Stimulated activated CD8-positive, alpha-beta memory T cell treated with anti-CD3 and anti-CD28 coated beads, Interleukin-15, amount 100 ng/mL, for 24 hours (primary cell): ENCODE data around the gene CYYR1.

Experiments
- DNase-seq: peaks from one replicate; pipeline ENCODE4 v3.0.0-alpha.2; 2020; ENCODE audit warnings: low read depth

Gene CYYR1

GRCh38 chr21:26572702-26573381 is at the start of gene CYYR1:
Gene CYYR1, minus strand, starts transcription at chr21:26573286. Its CDS starts 346 bp downstream, at chr21:26572940.
- no peak for DNase-seq

- no peak for DNase-seq
These were observed 44.1 kb upstream of the CYYR1 start for GRCh38 chr21:26617176-26617575.

DNA sequence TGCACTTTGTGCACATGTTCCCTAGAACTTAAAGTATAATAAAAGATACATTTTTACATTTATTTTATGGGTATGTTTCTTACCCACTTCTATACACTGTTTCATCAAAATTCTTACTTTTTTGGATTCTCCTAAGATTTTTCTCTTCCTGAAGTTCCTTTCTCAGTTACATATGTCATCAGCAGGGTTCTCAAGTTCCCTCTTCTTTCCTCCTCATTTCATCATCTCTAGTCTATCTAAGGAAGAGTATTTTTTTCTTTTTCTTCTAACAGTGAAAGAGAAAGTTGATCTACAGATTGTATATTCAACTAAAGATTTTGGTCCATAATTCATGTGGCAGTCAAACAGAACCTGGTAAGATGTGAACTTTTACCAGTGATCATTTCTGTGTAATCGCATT is 41.2 kb upstream of the CYYR1 start:
- no peak for DNase-seq

- DNase-seq, result no peak
These were observed 26.2 kb upstream of the CYYR1 start for GRCh38 chr21:26599261-26599660.

GRCh38 chr21:26597981-26598380 is 24.9 kb upstream of the CYYR1 start:
- DNase-seq, result no peak

- no peak for DNase-seq
These were observed 23.9 kb upstream of the CYYR1 start for GRCh38 chr21:26597031-26597430.

DNA sequence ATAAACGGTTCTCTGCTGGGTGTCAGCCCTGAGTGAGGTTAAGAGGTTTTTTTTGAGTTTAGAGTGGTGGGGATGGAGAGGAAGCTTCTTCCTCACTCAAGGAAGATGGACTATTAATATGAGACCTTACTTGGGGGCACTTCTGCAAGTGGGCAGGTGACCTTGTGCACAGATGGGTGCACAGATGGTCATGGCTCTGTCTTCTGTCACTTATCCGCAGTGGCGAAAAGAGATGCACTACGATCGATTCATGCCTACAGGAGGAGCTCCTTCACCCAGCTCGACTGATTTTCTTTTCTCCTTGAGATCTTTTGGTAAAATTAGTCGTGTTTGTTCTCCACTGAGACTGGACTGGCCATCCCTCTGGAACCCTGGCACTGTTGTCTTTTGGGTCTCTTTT is 22.9 kb upstream of the CYYR1 start:
- DNase-seq, result no peak

DNA sequence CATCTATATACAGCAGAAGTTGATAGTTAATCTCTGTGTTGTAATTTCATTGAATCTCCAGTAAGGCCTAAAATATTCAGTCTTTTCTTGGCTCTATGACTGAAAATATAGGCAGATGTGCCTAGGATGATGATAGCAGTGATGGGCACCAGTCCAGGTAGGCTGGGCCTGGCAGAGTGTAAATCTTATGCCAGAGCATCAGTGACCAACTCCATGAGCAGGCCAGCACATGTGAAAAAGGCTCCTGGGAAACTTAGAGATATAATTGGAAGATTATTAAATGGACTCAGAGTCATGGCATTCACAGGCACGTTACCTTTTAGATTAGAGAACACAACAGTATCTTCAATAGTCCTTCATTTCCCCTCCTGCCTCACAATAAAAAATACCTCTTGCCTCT is 20.7 kb upstream of the CYYR1 start:
- DNase-seq, result no peak

DNA sequence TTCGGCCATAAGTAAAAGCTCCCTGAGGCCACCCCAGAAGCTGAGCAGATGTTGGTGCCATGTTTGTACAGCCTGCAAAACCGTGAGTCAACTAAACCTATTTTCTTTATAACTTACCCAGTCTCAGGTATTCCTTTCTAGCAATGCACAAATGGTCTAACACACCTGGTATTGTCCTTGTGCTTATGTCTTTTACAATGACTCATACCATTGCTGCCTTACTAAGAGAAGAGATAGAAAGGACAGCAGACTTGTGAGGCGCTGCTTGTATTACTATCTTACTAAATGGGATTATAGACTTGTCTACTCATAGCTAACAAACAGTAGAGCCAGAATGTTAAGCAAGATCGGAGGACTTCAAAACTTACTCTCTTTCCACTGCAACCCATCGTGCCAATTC is 18.5 kb upstream of the CYYR1 start:
- no peak for DNase-seq

GRCh38 chr21:26588446-26588845 is 15.4 kb upstream of the CYYR1 start:
- DNase-seq, result no peak

DNA sequence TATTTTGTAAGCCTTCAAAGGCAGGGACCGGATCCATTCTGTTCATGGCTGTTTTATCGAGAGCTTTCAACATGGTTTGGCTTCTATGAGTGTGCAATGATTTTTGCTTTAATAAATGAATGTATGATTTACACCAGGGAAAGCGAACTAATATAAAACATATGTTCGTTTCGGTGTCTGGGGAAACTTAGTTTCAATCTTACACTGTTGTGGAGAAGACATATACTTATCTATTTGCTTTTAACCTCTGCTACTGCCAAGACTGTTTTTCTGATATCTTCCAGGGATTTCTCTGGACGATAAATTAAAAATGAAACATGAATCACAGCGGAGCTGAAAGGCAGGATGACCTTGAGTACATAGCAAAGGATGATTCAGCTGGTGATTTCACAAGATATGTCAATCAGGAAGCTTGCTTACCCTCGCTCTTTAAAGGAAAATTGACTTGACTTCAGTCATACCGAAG is 14.7 kb upstream of the CYYR1 start:
- DNase-seq, result no peak

GRCh38 chr21:26583769-26584168 is 10.7 kb upstream of the CYYR1 start:
- no peak for DNase-seq

- no peak for DNase-seq
These were observed 8.7 kb upstream of the CYYR1 start for GRCh38 chr21:26581818-26582217.

DNA sequence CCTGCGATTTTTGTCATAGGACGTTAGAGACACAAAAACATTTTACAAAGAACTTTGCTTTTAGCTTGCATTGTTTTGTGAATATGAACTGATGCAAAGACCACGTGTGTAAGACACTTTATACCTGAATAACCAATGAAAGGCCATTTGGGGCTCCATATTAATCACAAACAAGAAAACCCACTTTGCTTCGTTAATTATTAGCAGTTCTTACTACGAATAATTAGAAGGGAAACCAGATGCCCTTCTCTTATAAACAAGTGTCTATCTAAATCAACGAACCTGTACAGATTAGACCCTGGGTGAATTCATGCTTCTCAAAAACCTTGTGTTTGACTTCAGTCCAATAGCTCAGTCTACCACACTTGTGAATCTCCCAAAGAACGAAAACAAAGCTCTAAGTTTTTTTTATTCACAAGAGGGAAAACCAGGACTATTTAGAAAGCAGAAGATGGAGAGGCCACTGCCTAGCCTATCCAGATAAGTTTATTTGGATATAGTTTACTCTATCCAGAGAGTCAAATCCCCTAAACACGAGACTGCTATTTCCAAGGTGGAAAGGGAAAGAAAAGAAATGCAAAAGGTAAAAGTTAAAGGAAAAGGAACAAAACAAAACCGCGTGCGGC is 897 bp downstream of the CYYR1 start:
- no peak for DNase-seq

GRCh38 chr21:26570203-26570602 is 2.9 kb downstream of the CYYR1 start:
- DNase-seq, result no peak

DNA sequence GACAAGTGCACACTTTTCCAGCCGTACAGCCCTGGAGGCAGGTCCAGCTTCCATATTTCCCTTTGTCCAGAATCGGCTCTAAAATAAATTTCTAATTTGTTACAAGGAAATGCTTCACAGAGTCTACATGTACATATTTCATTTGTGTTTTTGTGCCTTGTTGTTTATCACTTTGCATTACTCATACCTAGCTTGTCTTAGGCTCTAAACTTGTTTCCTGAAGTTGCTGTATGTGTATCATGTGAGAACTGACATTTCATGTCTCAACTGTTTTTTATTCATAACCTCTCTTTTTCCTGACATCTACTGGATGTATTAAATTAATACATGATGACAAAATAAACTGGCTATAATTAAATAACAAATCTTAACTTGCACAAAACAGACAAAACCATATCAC is 7.5 kb downstream of the CYYR1 start:
- no peak for DNase-seq

DNA sequence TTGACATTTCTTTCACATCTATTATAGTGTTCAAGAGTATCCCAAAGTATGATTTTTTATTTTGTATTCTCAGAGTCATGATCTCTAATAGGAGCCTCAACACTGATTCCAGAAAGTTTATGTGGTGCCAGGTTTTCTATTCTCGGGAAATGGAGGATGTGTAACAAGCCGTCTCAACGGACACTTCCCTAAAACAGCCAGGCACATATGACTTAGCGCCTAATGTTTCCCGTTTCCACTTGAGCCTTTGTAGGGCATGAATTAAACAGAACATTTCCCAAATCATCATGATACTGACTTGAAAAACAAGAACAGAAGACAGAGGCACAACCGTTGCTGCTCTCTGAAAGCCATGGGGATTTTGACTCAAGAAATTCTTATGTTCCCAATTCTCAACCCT is 8.0 kb downstream of the CYYR1 start:
- no peak for DNase-seq

DNA sequence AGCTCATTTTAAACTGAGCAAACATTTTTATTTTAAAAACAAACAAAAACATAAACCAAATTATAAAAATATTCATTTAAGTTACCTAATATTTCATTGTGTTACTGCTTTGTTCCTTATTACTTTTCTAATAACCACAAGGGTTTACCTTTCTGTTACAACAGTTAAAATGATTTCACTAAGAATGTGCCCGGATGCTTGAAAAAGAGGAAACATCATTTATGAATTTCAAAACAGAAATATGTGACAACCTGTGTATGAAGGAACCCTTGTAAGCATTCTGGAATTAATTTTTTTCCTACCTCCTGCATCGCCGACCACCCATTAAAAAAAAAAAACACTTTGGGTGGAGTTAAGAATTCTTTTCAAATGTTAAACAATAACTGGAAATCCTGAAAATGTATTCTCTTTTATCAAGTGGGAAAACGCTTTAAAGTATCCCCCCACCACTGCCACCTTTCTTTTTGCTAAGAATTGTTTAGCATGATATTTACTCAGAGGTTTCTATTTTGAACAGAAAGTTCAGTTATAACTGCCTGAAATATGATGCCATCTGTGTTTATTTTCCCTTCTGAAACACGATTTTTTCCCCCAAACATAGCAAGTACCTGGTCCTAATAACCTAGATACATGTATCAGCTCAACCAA is 9.1 kb downstream of the CYYR1 start:
- DNase-seq, result no peak

- DNase-seq, result no peak
These were observed 12.5 kb downstream of the CYYR1 start for GRCh38 chr21:26560612-26561011.

DNA sequence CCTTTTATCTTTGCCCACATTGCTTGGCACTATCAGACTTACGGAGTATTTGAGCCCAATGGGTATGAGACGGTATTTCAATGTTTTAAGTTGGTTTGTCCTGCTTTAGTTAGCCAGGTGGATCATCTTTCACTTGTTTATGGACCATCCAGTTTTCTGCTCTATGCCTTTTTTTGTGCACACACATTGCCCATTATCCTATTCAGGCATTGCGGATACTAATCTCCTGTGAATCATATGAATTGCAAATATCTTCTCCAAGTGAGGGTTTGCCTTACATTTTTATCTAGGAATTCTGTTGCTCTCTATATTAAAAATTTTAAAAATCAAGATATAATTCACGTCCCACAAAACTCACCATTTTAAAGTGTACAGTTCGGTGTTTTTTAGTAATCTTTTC is 14.0 kb downstream of the CYYR1 start:
- DNase-seq, result no peak

GRCh38 chr21:26557106-26557505 is 16.0 kb downstream of the CYYR1 start:
- DNase-seq, result no peak

DNA sequence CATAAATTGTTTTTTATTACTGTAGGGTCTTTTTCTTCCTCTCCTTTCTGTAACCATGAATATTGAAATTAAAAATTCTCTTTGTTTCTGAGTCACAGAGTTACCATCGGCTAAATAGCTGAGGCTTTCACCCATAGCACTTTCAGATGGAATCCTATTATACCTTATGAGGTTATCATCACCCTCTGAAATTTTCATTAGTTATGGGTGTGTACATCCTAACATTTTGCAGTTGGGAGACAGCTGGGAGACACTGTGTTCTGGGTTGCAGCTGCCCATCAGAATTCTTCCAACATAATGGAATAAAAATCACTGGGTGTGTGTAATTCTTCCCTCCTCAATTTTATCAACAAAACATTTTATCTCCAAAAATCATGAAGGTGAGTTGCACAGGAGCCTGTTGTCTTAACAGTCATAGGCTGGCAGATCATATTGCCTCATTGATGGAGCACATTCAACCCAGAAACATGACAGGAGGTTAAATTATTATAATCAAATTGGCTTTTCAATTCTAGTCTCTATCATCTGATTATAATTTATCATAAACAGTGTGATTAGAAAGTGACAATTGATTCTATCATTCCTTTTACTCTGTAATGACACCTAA is 17.4 kb downstream of the CYYR1 start:
- DNase-seq, result no peak

DNA sequence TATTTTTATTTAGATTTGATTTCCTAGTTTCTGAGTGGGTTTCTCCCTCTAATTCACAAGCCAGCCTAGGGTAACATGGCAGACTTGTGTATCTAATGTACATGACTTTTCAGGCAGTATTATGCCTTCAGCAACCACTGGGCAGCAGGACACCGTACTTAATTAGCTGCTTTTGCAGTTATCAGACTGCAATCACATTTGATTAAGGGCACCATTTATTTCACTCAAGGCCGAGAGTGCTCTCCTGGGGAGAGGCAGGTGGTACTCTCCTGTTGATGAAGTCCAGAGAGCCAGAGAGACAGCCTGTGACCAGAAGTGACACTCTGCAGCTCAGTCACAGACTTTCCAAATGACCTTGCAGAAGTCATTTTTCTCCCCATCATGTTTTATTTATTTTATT is 18.7 kb downstream of the CYYR1 start:
- DNase-seq, result no peak
